ENCODE measurements around the gene TET1. TPM values are rescaled to one million over a fixed set of nuclear protein-coding genes. Genes with fewer than 3 reads are reported as not detected.

The TET1 gene
- total and polyA plus RNA-seq, 2 donors = 0.82 to 6.4 TPM

- Histone ChIP-seq H3K27ac (ENCODE audit: low read depth in 1 of 2, low read length in 1 of 2) (no peak overlapping the region), H3K4me1 (ENCODE audit: control insufficient read depth in 2 of 2, insufficient read depth in 2 of 2, low read length in 2 of 2) (no peaks in the 10 kb centered on the region), H3K27me3 (ENCODE audit: control insufficient read depth in 2 of 2, insufficient read depth in 1 of 2, low read length in 1 of 2) (no peaks in the 10 kb centered on the region), H3K9me3 (ENCODE audit: control insufficient read depth in 2 of 2, insufficient read depth in 1 of 2, low read length in 1 of 2) (no peaks in the 10 kb centered on the region), H3K36me3 (ENCODE audit: control insufficient read depth in 2 of 2, insufficient read depth in 2 of 2, low read length in 1 of 2) (no peaks in the 10 kb centered on the region), H3K4me3 (ENCODE audit: low read length in 2 of 2) (no peak overlapping the region)
- WGBS = 83% methylated on average over 5 of the region's 5 CpGs
- no peak for DNase-seq (ENCODE audit: low read depth in 6 of 9, low spot score in 9 of 9)
Observed at GRCh38 chr10:68543004-68543918, 16.9 kb upstream of the TET1 start.

- H3K36me3 ChIP-seq (ENCODE audit: control insufficient read depth in 2 of 2, insufficient read depth in 2 of 2, low read length in 1 of 2) = no peaks in the 10 kb centered on the region
- H3K4me1 ChIP-seq (ENCODE audit: control insufficient read depth in 2 of 2, insufficient read depth in 2 of 2, low read length in 2 of 2) = no peaks in the 10 kb centered on the region
- H3K27me3 ChIP-seq (ENCODE audit: control insufficient read depth in 2 of 2, insufficient read depth in 1 of 2, low read length in 1 of 2) = no peaks in the 10 kb centered on the region
- no peaks in the 10 kb centered on the region for H3K9me3 ChIP-seq (ENCODE audit: control insufficient read depth in 2 of 2, insufficient read depth in 1 of 2, low read length in 1 of 2)
- no peak overlapping the region for H3K27ac ChIP-seq (ENCODE audit: low read depth in 1 of 2, low read length in 1 of 2)
- H3K4me3 ChIP-seq (ENCODE audit: low read length in 2 of 2) = no peak overlapping the region
- WGBS = 84% methylated on average over 5 of the region's 5 CpGs
- DNase-seq (ENCODE audit: low read depth in 6 of 9, low spot score in 9 of 9) = peak in 4 of 9 donors; percentile 35 to 77 (median 56)
Observed at GRCh38 chr10:68550747-68551411, 9.3 kb upstream of the TET1 start.

- H3K27me3 ChIP-seq (ENCODE audit: control insufficient read depth in 2 of 2, insufficient read depth in 1 of 2, low read length in 1 of 2) = peaks cover 0 to 14% of the 10 kb centered on the region in 2 donors
- no peaks in the 10 kb centered on the region for H3K9me3 ChIP-seq (ENCODE audit: control insufficient read depth in 2 of 2, insufficient read depth in 1 of 2, low read length in 1 of 2)
- DNase-seq (ENCODE audit: low read depth in 6 of 9, low spot score in 9 of 9) = no peak
- no peak overlapping the region for H3K4me3 ChIP-seq (ENCODE audit: low read length in 2 of 2)
- H3K4me1 ChIP-seq (ENCODE audit: control insufficient read depth in 2 of 2, insufficient read depth in 2 of 2, low read length in 2 of 2) = no peaks in the 10 kb centered on the region
- no peaks in the 10 kb centered on the region for H3K36me3 ChIP-seq (ENCODE audit: control insufficient read depth in 2 of 2, insufficient read depth in 2 of 2, low read length in 1 of 2)
- H3K27ac ChIP-seq (ENCODE audit: low read depth in 1 of 2, low read length in 1 of 2) = no peak overlapping the region
- WGBS = 89% methylated on average over 6 of the region's 6 CpGs
Observed at GRCh38 chr10:68553138-68553537, 7.0 kb upstream of the TET1 start.

GRCh38 chr10:68553599-68553998 lies 6.5 kb upstream of the TET1 start:
- peaks cover 0 to 17% of the 10 kb centered on the region in 2 donors for H3K27me3 ChIP-seq (ENCODE audit: control insufficient read depth in 2 of 2, insufficient read depth in 1 of 2, low read length in 1 of 2)
- H3K36me3 ChIP-seq (ENCODE audit: control insufficient read depth in 2 of 2, insufficient read depth in 2 of 2, low read length in 1 of 2) = no peaks in the 10 kb centered on the region
- 97% methylated on average over 3 of the region's 3 CpGs for whole genome bisulfite sequencing

GRCh38 chr10:68558478-68558877 lies 1.7 kb upstream of the TET1 start:
- H3K4me3 ChIP-seq (ENCODE audit: low read length in 2 of 2) = no peak overlapping the region
- H3K36me3 ChIP-seq (ENCODE audit: control insufficient read depth in 2 of 2, insufficient read depth in 2 of 2, low read length in 1 of 2) = no peaks in the 10 kb centered on the region
- DNase-seq (ENCODE audit: low read depth in 6 of 9, low spot score in 9 of 9) = no peak
- peaks cover 10 to 24% of the 10 kb centered on the region in 2 donors for H3K4me1 ChIP-seq (ENCODE audit: control insufficient read depth in 2 of 2, insufficient read depth in 2 of 2, low read length in 2 of 2)
- whole genome bisulfite sequencing = 98% methylated on average over 2 of the region's 2 CpGs
- no peak overlapping the region for H3K27ac ChIP-seq (ENCODE audit: low read depth in 1 of 2, low read length in 1 of 2)
- peaks cover 27 to 65% of the 10 kb centered on the region in 2 donors for H3K27me3 ChIP-seq (ENCODE audit: control insufficient read depth in 2 of 2, insufficient read depth in 1 of 2, low read length in 1 of 2)
- H3K9me3 ChIP-seq (ENCODE audit: control insufficient read depth in 2 of 2, insufficient read depth in 1 of 2, low read length in 1 of 2) = peaks cover 0 to 5% of the 10 kb centered on the region in 2 donors

More at GRCh38 chr10:68553599-68553998, 6.5 kb upstream of the TET1 start:
- H3K27ac ChIP-seq (ENCODE audit: low read depth in 1 of 2, low read length in 1 of 2) = no peak overlapping the region
- H3K9me3 ChIP-seq (ENCODE audit: control insufficient read depth in 2 of 2, insufficient read depth in 1 of 2, low read length in 1 of 2) = no peaks in the 10 kb centered on the region
- DNase-seq (ENCODE audit: low read depth in 6 of 9, low spot score in 9 of 9) = no peak
- H3K4me1 ChIP-seq (ENCODE audit: control insufficient read depth in 2 of 2, insufficient read depth in 2 of 2, low read length in 2 of 2) = no peaks in the 10 kb centered on the region
- H3K4me3 ChIP-seq (ENCODE audit: low read length in 2 of 2) = no peak overlapping the region

GRCh38 chr10:68559251-68559650 lies 886 bp upstream of the TET1 start:
- WGBS = 71% methylated on average over 4 of the region's 4 CpGs
- H3K27me3 ChIP-seq (ENCODE audit: control insufficient read depth in 2 of 2, insufficient read depth in 1 of 2, low read length in 1 of 2) = peaks cover 27 to 72% of the 10 kb centered on the region in 2 donors
- peaks cover 0 to 5% of the 10 kb centered on the region in 2 donors for H3K9me3 ChIP-seq (ENCODE audit: control insufficient read depth in 2 of 2, insufficient read depth in 1 of 2, low read length in 1 of 2)
- H3K4me1 ChIP-seq (ENCODE audit: control insufficient read depth in 2 of 2, insufficient read depth in 2 of 2, low read length in 2 of 2) = peaks cover 10 to 25% of the 10 kb centered on the region in 2 donors
- no peak for DNase-seq (ENCODE audit: low read depth in 6 of 9, low spot score in 9 of 9)
- H3K36me3 ChIP-seq (ENCODE audit: control insufficient read depth in 2 of 2, insufficient read depth in 2 of 2, low read length in 1 of 2) = no peaks in the 10 kb centered on the region
- H3K4me3 ChIP-seq (ENCODE audit: low read length in 2 of 2) = no peak overlapping the region
- no peak overlapping the region for H3K27ac ChIP-seq (ENCODE audit: low read depth in 1 of 2, low read length in 1 of 2)

GRCh38 chr10:68559841-68560185 lies 324 bp upstream of the TET1 start:
- no peak overlapping the region for H3K27ac ChIP-seq (ENCODE audit: low read depth in 1 of 2, low read length in 1 of 2)
- H3K4me3 ChIP-seq (ENCODE audit: low read length in 2 of 2) = peak overlapping the region; percentile 49 to 57
- DNase-seq (ENCODE audit: low read depth in 6 of 9, low spot score in 9 of 9) = no peak
- H3K4me1 ChIP-seq (ENCODE audit: control insufficient read depth in 2 of 2, insufficient read depth in 2 of 2, low read length in 2 of 2) = peaks cover 10 to 25% of the 10 kb centered on the region in 2 donors
- H3K27me3 ChIP-seq (ENCODE audit: control insufficient read depth in 2 of 2, insufficient read depth in 1 of 2, low read length in 1 of 2) = peaks cover 27 to 77% of the 10 kb centered on the region in 2 donors
- H3K9me3 ChIP-seq (ENCODE audit: control insufficient read depth in 2 of 2, insufficient read depth in 1 of 2, low read length in 1 of 2) = peaks cover 0 to 5% of the 10 kb centered on the region in 2 donors
- WGBS = 13% methylated on average over 6 of the region's 6 CpGs
- H3K36me3 ChIP-seq (ENCODE audit: control insufficient read depth in 2 of 2, insufficient read depth in 2 of 2, low read length in 1 of 2) = no peaks in the 10 kb centered on the region

- Histone ChIP-seq H3K27ac (ENCODE audit: low read depth in 1 of 2, low read length in 1 of 2) (no peak overlapping the region), H3K36me3 (ENCODE audit: control insufficient read depth in 2 of 2, insufficient read depth in 2 of 2, low read length in 1 of 2) (no peaks in the 10 kb centered on the region), H3K4me3 (ENCODE audit: low read length in 2 of 2) (peak overlapping the region; percentile 27 to 57), H3K27me3 (ENCODE audit: control insufficient read depth in 2 of 2, insufficient read depth in 1 of 2, low read length in 1 of 2) (peaks cover 27 to 81% of the 10 kb centered on the region in 2 donors), H3K9me3 (ENCODE audit: control insufficient read depth in 2 of 2, insufficient read depth in 1 of 2, low read length in 1 of 2) (peaks cover 0 to 5% of the 10 kb centered on the region in 2 donors), H3K4me1 (ENCODE audit: control insufficient read depth in 2 of 2, insufficient read depth in 2 of 2, low read length in 2 of 2) (peaks cover 10 to 25% of the 10 kb centered on the region in 2 donors)
- DNase-seq (ENCODE audit: low read depth in 6 of 9, low spot score in 9 of 9) = peak in 1 of 9 donors; percentile 13
- WGBS = 3% methylated on average over 54 of the region's 55 CpGs
Observed at GRCh38 chr10:68560943-68561864, 1.1 kb downstream of the TET1 start.

Measured in thymus (tissue), 11 donors.